ENCODE data around the gene TRDN.

Gene TRDN

GRCh38 chr6:123467392-123467791 is 169.4 kb downstream of the TRDN start:
- no peak for ATAC-seq
- no peak for TF ChIP-seq TCF4 (CRISPR knock-in tag; IDR thresholded peaks at IDR 0.05; ENCODE audit: borderline replicate concordance)
- TF ChIP-seq ZFP30 (CRISPR knock-in tag; IDR thresholded peaks at IDR 0.05): no peak
- TF ChIP-seq GLIS3 (CRISPR knock-in tag; IDR thresholded peaks at IDR 0.05): no peak
- TF ChIP-seq TSHZ2 (CRISPR knock-in tag; IDR thresholded peaks at IDR 0.05): no peak
- TF ChIP-seq ESRRG (CRISPR knock-in tag; IDR thresholded peaks at IDR 0.05): no peak
- no peak for TF ChIP-seq ZNF70 (CRISPR knock-in tag; IDR thresholded peaks at IDR 0.05)
- TF ChIP-seq BACH2 (CRISPR knock-in tag; IDR thresholded peaks at IDR 0.05; ENCODE audit: borderline replicate concordance): no peak
- no peak for TF ChIP-seq CSDC2 (CRISPR knock-in tag; IDR thresholded peaks at IDR 0.05)
- TF ChIP-seq ARNTL (CRISPR knock-in tag; IDR thresholded peaks at IDR 0.05; ENCODE audit: borderline replicate concordance, low read depth): no peak
- no peak for TF ChIP-seq SNAI2 (CRISPR knock-in tag; IDR thresholded peaks at IDR 0.05)
- no peak for TF ChIP-seq PATZ1 (CRISPR knock-in tag; IDR thresholded peaks at IDR 0.05; ENCODE audit: borderline replicate concordance)
- no peak for TF ChIP-seq PPARA (CRISPR knock-in tag; IDR thresholded peaks at IDR 0.05; ENCODE audit: borderline replicate concordance)
- no peak for TF ChIP-seq RARB (CRISPR knock-in tag; IDR thresholded peaks at IDR 0.05)
- TF ChIP-seq OSR1 (CRISPR knock-in tag; IDR thresholded peaks at IDR 0.05): no peak
- no peak for TF ChIP-seq CREB5 (CRISPR knock-in tag; IDR thresholded peaks at IDR 0.05; ENCODE audit: low read depth)
- TF ChIP-seq TOX (CRISPR knock-in tag; IDR thresholded peaks at IDR 0.05; ENCODE audit: borderline replicate concordance): no peak
- TF ChIP-seq ISL1 (CRISPR knock-in tag; IDR thresholded peaks at IDR 0.05): no peak

DNA sequence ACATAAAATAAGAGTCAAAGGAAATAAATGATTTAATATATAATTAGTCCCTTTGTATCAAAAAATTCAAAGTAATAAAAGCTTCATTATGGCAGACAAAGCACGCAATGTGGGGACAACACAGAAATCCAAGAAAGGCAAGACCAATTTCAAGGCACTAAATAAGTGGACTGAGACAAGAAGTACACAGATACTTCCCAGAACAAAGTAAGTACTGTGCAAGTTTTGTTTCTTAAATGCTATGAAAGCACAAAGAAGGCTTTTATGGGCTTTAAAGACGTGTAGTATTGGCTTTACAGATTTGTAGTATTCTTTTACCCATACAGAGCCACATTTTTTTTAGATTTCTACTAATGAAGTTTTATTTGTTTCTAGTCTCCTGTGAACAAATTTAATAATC is 174.6 kb downstream of the TRDN start:
- TF ChIP-seq TOX (CRISPR knock-in tag; IDR thresholded peaks at IDR 0.05; ENCODE audit: borderline replicate concordance) (no peak), ZNF8 (CRISPR knock-in tag; IDR thresholded peaks at IDR 0.05) (no peak), SNAI2 (CRISPR knock-in tag; IDR thresholded peaks at IDR 0.05) (no peak), POU6F1 (CRISPR knock-in tag; IDR thresholded peaks at IDR 0.05; ENCODE audit: borderline replicate concordance, low read depth) (no peak), PATZ1 (CRISPR knock-in tag; IDR thresholded peaks at IDR 0.05; ENCODE audit: borderline replicate concordance) (no peak), ZC3H10 (CRISPR knock-in tag; IDR thresholded peaks at IDR 0.05) (no peak), ESRRG (CRISPR knock-in tag; IDR thresholded peaks at IDR 0.05) (no peak), BACH2 (CRISPR knock-in tag; IDR thresholded peaks at IDR 0.05; ENCODE audit: borderline replicate concordance) (no peak), ZFP30 (CRISPR knock-in tag; IDR thresholded peaks at IDR 0.05) (no peak), CREB5 (CRISPR knock-in tag; IDR thresholded peaks at IDR 0.05; ENCODE audit: low read depth) (no peak), ZNF565 (CRISPR knock-in tag; conservative IDR thresholded peaks at IDR 0.05; ENCODE audit: low read depth) (no peak), ZFP3 (CRISPR knock-in tag; IDR thresholded peaks at IDR 0.05) (no peak), OSR1 (CRISPR knock-in tag; IDR thresholded peaks at IDR 0.05) (no peak), GLIS3 (CRISPR knock-in tag; IDR thresholded peaks at IDR 0.05) (no peak), ZNF70 (CRISPR knock-in tag; IDR thresholded peaks at IDR 0.05) (no peak), CSDC2 (CRISPR knock-in tag; IDR thresholded peaks at IDR 0.05) (no peak), ARNTL (CRISPR knock-in tag; IDR thresholded peaks at IDR 0.05; ENCODE audit: borderline replicate concordance, low read depth) (no peak)
- TF ChIP-seq, protein P1, sequence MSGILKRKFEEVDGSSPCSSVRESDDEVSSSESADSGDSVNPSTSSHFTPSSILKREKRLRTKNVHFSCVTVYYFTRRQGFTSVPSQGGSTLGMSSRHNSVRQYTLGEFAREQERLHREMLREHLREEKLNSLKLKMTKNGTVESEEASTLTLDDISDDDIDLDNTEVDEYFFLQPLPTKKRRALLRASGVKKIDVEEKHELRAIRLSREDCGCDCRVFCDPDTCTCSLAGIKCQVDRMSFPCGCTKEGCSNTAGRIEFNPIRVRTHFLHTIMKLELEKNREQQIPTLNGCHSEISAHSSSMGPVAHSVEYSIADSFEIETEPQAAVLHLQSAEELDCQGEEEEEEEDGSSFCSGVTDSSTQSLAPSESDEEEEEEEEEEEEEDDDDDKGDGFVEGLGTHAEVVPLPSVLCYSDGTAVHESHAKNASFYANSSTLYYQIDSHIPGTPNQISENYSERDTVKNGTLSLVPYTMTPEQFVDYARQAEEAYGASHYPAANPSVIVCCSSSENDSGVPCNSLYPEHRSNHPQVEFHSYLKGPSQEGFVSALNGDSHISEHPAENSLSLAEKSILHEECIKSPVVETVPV (CRISPR knock-in tag; IDR thresholded peaks at IDR 0.05): no peak
- no peak for ATAC-seq

Measured in SK-N-SH treated with all-trans-retinoic acid at 6 μM for 48 hours (cell line).